Aorta (tissue), 5 donors: Measurements from ENCODE around the gene E2F6. TPM values are rescaled to one million over a fixed set of nuclear protein-coding genes. Genes with fewer than 3 reads are reported as not detected.

ENCODE experiments used
- ATAC-seq: fragments of 200-7000 bp; cut with Tn5 transposase; one replicate; pipeline ENCODE4 v1.9.1; 2022; ENCODE audit warnings: moderate library complexity; ENCODE audit not compliant: low FRiP score
- DNase-seq, 2 donors: peaks; one replicate each; pipeline ENCODE4 v3.0.0-alpha.2; 2020
- H3K27ac ChIP-seq, 2 donors: one replicate each; pipeline ENCODE4 v1.5.1; 2013; ENCODE audit warnings: low read length in 2 of 2, mild to moderate bottlenecking in 2 of 2, moderate library complexity in 2 of 2, control low read depth in 1 of 2, inconsistent platforms in 1 of 2, low read depth in 1 of 2
- H3K27me3 ChIP-seq, 2 donors: one replicate each; pipeline ENCODE4 v1.6.1; 2013; ENCODE audit warnings: control low read depth in 1 of 2, low read length in 1 of 2, mild to moderate bottlenecking in 1 of 2, moderate library complexity in 1 of 2; ENCODE audit not compliant: insufficient read depth in 2 of 2, control insufficient read depth in 1 of 2
- H3K36me3 ChIP-seq, 2 donors: one replicate each; pipeline ENCODE4 v1.6.1; 2013; ENCODE audit warnings: control low read depth in 1 of 2, low read length in 1 of 2, mild to moderate bottlenecking in 1 of 2; ENCODE audit not compliant: insufficient read depth in 2 of 2, control insufficient read depth in 1 of 2
- H3K4me1 ChIP-seq, 2 donors: one replicate each; pipeline ENCODE4 v1.6.1; 2013; ENCODE audit warnings: low read length in 2 of 2, control low read depth in 1 of 2, mild to moderate bottlenecking in 1 of 2, moderate library complexity in 1 of 2; ENCODE audit not compliant: insufficient read depth in 2 of 2, control insufficient read depth in 1 of 2
- H3K4me3 ChIP-seq, 2 donors: one replicate each; pipeline ENCODE4 v1.5.1; 2013; ENCODE audit warnings: low read length in 2 of 2, control low read depth in 1 of 2, mild to moderate bottlenecking in 1 of 2
- H3K9me3 ChIP-seq: one replicate; pipeline ENCODE4 v1.6.1; 2013; ENCODE audit warnings: mild to moderate bottlenecking, low read length; ENCODE audit not compliant: control insufficient read depth
- whole genome bisulfite sequencing, 2 donors: extraction: QIAGEN DNeasy Blood & Tissue Kit; methylation state at CpG; one replicate each; pipeline ENCODE4 v1.1.7; 2013; 5-methylcytosine and 5-hydroxymethylcytosine counted together
- intact Hi-C, 2 donors: fragments of 100-400 bp; cut with DNase I; formaldehyde crosslinking; loops; one replicate each; pipeline versions ENCODE4 v1.14.2 to v1.15.0; 2022
- long read RNA-seq, 2 donors: library from polyadenylated mRNA; unstranded; transcript quantifications; one replicate each; pipeline ENCODE4 v2.0.0, GENCODE V29; 2020 to 2021
- polyA plus RNA-seq, 2 donors: library from polyadenylated mRNA; stranded (reverse); fragments of 200-250 nt; gene quantifications; one replicate each; pipeline ENCODE4 v1.2.3, GENCODE V29; 2013
- total RNA-seq, 2 donors: library from RNA; stranded (reverse); fragmentation: NEBNext Ultra II Directional; extraction: Animal tissue kit (Norgen Biotek cat#: 25700); gene quantifications; one replicate each; pipeline ENCODE4 v1.2.1, GENCODE V29; 2021
- donor health status: healthy with polysubstance abuse.
- donor health status: Bipolar disorder and iron deficiency.
- donor health status: DM: no; HTN: no; CAD: no.
- donor health status: DM: no; HTN: no; CAD: no.
- donor health status: DM: yes; HTN: yes; CAD: no.

E2F6 gene, protein sequence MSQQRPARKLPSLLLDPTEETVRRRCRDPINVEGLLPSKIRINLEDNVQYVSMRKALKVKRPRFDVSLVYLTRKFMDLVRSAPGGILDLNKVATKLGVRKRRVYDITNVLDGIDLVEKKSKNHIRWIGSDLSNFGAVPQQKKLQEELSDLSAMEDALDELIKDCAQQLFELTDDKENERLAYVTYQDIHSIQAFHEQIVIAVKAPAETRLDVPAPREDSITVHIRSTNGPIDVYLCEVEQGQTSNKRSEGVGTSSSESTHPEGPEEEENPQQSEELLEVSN
- 10 to 100 TPM; 10.1 to 13.4 TPM for total RNA-seq
- polyA plus RNA-seq, result 1 to 10 TPM; 8.6 TPM
- long read RNA-seq, donor 1, transcript E2F6-212 (6 exons, 3,191 nt), result minor isoform, 6 of 39 reads
- long read RNA-seq, donor 1, transcript E2F6-202 (7 exons, 3,218 nt), result major isoform, 22 of 39 reads
- long read RNA-seq, donor 1, partial matches to known transcripts, result 2 of 39 reads
- long read RNA-seq, donor 1, other reads (novel, unspliced or antisense), result 6 of 39 reads
- long read RNA-seq, donor 2, partial matches to known transcripts, result 0 of 9 reads
- long read RNA-seq, donor 2, other reads (novel, unspliced or antisense), result 5 of 9 reads

DNA sequence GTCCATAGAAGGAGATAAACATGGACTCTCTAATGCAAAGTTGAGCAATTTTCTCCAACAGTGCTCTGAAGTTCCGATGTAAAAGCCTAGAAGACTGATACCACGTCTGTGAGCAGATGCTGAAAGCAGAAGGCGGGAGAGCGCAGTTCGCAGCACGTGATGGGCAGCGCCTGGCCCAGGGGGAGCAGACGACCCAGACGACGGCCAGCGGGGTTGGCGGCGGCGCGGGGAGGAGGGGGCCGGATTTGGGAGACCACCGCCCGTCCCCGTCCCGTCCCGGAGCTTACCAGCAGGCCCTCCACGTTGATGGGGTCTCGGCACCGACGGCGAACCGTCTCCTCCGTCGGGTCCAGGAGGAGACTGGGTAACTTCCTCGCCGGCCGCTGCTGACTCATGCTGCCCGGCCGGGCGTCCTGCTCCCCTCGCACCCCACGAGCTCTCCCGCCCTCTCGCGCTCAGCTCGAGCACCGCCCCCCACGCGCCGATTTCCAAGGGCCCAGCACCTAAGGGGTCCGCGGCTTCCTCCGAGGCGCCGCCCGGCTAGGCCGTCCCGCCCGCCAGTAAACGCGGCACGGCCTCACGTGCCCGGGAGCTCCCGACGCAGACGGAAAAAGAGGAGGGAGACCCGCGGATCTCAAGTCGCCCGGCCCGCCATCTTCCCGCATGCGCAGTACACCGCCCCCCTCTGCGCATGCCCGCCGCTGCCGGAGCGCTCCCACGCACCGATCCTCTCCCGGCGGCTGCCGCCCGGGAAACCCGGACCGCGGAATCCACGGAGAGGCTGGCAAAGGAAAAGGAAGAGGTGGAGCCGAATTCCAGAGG is at the start of gene E2F6:
E2F6 (minus strand) TSS at position 677 of the 822 bp plus-strand sequence; CDS start at position 395, 282 bp downstream.
- H3K9me3 ChIP-seq, result no peaks in the 10 kb centered on the region
- intact Hi-C loops, result no loop called here
- H3K27me3 ChIP-seq, result no peaks in the 10 kb centered on the region
- peak; percentile 94 to 97 for DNase-seq
- ATAC-seq, result peak; percentile 98
- WGBS, 2 donors, result 1% methylated on average over 69 to 86 of the region's 86 CpGs
- peak within 1 kb of the TSS; percentile 60 to 74 for H3K4me3 ChIP-seq
- H3K4me1 ChIP-seq, result peaks cover 1 to 6% of the 10 kb centered on the region in 2 donors
- peak within 1 kb of the TSS in 1 of 2 donors; percentile 72 for H3K27ac ChIP-seq
- H3K36me3 ChIP-seq, result no peaks in the 10 kb centered on the region

DNA sequence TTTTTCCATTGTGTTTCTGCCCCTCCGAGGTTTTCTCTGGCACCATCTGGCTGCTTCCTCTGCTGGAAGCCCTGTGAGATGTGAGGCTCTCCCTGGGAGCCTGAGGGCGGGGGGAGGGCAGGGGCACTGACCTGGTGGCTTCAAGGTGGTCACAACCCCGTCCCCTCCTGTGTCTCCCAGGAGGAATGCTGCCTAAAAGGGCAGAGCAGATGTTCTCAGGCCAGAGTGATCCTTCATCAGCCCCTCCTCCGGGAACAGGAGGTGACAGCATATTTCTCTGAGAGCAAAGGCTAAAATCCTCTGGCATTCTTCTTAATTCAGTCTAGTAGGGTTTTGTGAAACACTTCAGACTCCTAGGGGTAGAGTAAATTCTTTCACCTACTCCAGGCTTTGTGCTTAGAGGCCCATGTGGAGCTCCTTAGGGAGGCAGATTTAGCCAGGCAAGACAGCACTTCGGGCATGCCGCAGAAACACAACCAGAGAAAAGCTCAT is 49.6 kb upstream of the E2F6 start:
- H3K27ac ChIP-seq, result no peak overlapping the region
- WGBS, 2 donors, result 34 to 37% methylated on average over 6 of the region's 6 CpGs
- intact Hi-C loops, result no loop called here
- H3K36me3 ChIP-seq, result no peaks in the 10 kb centered on the region
- H3K4me3 ChIP-seq, result no peak overlapping the region
- no peaks in the 10 kb centered on the region for H3K4me1 ChIP-seq
- DNase-seq (no peak), ATAC-seq (no peak)
- no peaks in the 10 kb centered on the region for H3K9me3 ChIP-seq
- no peaks in the 10 kb centered on the region for H3K27me3 ChIP-seq

DNA sequence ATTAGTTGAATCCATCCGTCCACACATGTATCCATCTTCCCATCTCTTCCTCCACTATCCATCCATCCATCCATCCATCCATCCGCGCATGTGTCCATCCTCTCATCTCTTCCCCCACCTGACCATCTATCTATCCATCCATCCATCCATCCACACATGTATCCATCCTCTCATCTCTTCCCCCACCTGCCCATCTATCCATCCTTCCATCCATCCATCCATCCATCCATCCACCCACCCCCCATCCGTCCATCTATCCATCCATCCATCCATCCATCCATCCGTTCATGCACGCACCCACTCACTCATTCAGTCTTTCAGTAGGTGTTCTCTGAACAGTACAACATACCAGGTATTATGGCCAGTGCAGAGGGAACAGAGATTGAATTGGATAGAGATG is 48.9 kb upstream of the E2F6 start:
- ATAC-seq, result no peak
- intact Hi-C loops, result no loop called here
- no peak overlapping the region for H3K27ac ChIP-seq

DNA sequence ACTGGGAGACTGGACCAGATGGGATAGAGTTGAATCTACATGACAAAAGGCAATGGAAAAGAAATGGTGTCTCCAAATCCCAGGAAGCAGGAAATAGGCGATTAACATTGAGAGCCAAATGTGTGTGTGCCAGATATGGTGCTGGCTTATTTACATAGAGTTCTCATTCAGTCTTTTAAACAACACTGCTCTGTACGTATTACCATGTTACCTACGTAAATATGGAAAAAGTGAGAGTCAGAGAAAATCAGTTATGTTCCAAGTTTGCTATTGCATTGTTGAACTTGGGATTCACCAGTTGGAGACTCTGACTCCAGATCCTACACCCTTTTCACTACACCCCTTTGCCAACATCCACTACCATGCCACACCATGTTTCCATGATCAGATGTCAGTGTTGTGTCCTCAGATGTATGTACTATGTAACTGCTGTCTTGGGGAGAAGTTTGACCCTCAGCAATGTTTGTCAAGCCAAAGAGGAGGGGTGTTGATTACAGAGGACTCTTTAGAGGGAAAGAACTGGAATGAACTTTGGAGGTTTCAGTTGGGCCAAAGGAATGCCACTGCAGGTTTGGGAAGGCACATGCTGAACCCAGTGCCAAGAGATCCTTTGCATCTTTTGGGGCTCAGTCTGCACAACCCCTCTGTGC is 48.2 kb upstream of the E2F6 start:
- Histone ChIP-seq H3K27me3 (no peaks in the 10 kb centered on the region), H3K27ac (no peak overlapping the region), H3K4me3 (no peak overlapping the region), H3K9me3 (no peaks in the 10 kb centered on the region), H3K36me3 (no peaks in the 10 kb centered on the region), H3K4me1 (no peaks in the 10 kb centered on the region)
- ATAC-seq, result no peak
- WGBS, 2 donors, result 78% methylated on average over 3 of the region's 3 CpGs
- DNase-seq, result no peak
- intact Hi-C loops, result no loop called here

More for the DNA sequence above, 48.9 kb upstream of the E2F6 start:
- no peaks in the 10 kb centered on the region for H3K27me3 ChIP-seq
- H3K4me3 ChIP-seq, result no peak overlapping the region
- no peaks in the 10 kb centered on the region for H3K36me3 ChIP-seq
- DNase-seq, result no peak
- no peaks in the 10 kb centered on the region for H3K9me3 ChIP-seq
- no peaks in the 10 kb centered on the region for H3K4me1 ChIP-seq
- WGBS, 2 donors, result 85 to 97% methylated on average over 6 of the region's 6 CpGs

DNA sequence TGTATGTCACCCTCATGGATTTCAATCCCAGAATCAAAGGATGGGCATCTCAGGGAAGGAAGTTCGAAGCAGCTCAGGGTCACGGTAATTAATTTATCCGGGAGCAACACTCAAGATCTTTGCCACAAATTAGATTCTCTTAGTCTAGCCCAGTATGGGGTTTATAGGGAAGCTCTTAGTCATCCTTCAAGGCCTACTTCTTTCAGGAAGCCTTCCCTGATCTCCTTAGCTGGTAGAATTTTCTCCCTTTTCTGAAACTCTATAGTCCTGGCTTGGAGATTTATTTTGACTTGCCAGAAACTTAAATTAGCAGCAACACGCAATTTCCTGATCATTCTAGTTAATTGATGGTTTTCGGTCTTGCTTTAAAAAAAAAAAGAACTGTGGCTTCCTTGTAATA is 47.4 kb upstream of the E2F6 start:
- H3K27ac ChIP-seq, result no peak overlapping the region
- WGBS, 2 donors, result 86 to 89% methylated on average over 5 of the region's 5 CpGs

DNA sequence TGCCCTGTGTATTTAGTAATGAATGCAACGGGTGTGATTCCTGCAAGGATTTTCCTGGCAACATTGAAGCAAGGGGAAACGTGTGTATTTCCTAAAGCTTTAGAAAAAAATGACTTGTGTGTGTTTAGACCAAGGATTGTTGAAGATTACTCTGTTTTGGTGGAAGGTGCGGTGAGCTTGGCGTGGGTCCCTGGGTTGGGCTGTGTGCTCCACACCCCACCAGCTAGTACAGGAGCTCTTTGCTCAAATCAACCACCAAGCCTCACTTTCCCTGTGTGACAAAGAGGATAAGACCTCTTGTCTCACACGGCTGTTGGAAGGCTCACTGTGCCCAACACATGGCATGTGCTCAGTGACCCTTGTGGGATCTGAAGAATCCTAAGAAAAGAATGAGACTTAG is 46.5 kb upstream of the E2F6 start:
- intact Hi-C loops, result no loop called here
- Histone ChIP-seq H3K27ac (no peak overlapping the region), H3K4me3 (no peak overlapping the region), H3K4me1 (no peaks in the 10 kb centered on the region), H3K36me3 (no peaks in the 10 kb centered on the region), H3K9me3 (no peaks in the 10 kb centered on the region), H3K27me3 (no peaks in the 10 kb centered on the region)
- DNase-seq (no peak), ATAC-seq (no peak)
- WGBS, 2 donors, result 50 to 55% methylated on average over 5 of the region's 5 CpGs

More for the DNA sequence above, 47.4 kb upstream of the E2F6 start:
- Histone ChIP-seq H3K36me3 (no peaks in the 10 kb centered on the region), H3K9me3 (no peaks in the 10 kb centered on the region), H3K4me1 (no peaks in the 10 kb centered on the region), H3K27me3 (no peaks in the 10 kb centered on the region), H3K4me3 (no peak overlapping the region)
- no peak for DNase-seq
- ATAC-seq, result no peak
- intact Hi-C loops, result no loop called here

DNA sequence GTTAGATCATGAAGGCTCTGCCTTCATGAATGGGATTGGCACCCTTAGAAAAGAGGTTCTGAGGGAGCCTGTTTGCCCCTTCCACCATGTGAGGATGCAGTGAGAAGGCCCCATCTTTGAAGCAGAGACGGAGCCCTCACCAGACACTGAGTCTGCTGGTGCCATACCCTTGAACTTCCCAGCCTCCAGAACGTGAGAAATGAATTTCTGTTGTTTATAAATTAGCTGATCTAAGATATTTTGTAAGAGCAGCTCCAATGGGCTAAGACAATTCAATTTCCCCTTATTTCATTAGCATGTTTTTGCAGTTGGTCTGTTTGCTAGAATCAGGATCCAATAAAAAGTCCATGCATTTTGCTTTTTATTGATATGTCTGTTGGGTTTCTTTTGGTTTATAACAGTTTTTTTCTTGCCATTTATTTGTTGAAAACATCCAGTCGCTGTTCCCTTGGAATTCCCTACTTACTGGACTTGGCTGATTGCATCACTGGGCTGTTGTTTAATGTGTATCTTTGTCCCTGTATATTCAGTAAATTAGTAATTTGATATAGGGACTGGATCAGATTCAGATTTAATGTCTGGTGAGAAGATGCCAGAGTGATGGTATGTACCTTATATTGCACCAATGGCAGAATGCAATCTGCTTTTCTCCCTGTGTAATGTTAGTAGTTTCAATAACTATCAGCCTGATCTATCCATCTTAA is 43.8 kb upstream of the E2F6 start:
- whole genome bisulfite sequencing, 2 donors, result 77 to 80% methylated on average over 3 of the region's 3 CpGs
- Histone ChIP-seq H3K27me3 (no peaks in the 10 kb centered on the region), H3K27ac (no peak overlapping the region), H3K4me1 (no peaks in the 10 kb centered on the region), H3K36me3 (no peaks in the 10 kb centered on the region), H3K4me3 (no peak overlapping the region), H3K9me3 (no peaks in the 10 kb centered on the region)
- DNase-seq (no peak), ATAC-seq (no peak)
- intact Hi-C loops, result no loop called here

DNA sequence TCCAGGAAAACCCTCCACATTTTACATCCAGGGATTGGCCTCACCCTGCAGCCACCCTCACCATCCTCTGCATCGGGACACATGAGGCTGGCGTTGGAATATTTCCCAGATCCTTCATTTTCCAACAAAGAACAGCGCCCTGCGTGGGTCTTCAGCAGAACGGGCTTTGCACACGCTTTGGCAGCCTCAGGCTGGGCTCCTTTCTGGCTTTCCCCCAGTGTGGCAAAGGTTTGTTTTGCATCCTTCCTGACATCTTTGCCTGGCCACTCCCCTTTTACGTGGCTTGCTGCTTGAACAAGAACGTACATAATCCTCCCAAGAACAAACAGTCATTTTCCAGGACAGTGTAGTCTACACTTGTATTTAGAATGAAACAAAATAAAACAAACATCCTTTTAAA is 42.3 kb upstream of the E2F6 start:
- intact Hi-C loops, result no loop called here
- H3K36me3 ChIP-seq, result no peaks in the 10 kb centered on the region
- peaks cover 3% of the 10 kb centered on the region for H3K9me3 ChIP-seq
- no peak overlapping the region for H3K27ac ChIP-seq
- WGBS, 2 donors, result 16 to 17% methylated on average over 8 of the region's 8 CpGs
- no peak for ATAC-seq
- no peak overlapping the region for H3K4me3 ChIP-seq
- DNase-seq, result no peak
- H3K27me3 ChIP-seq, result no peaks in the 10 kb centered on the region
- H3K4me1 ChIP-seq, result no peaks in the 10 kb centered on the region
